COR-L47 (cell line): ENCODE measurements around the gene PKP4.

ENCODE experiments used
- DNase-seq: peaks from one replicate; lab custom pipeline; 2025; lab: John Stamatoyannopoulos, UW

Gene PKP4

GRCh38 chr2:158586491-158586890 is 129.7 kb downstream of the PKP4 start:
- DNase-seq: no peak

- no peak for DNase-seq
Observed at GRCh38 chr2:158589303-158589702, 132.6 kb downstream of the PKP4 start.

GRCh38 chr2:158598862-158599517 is 142.2 kb downstream of the PKP4 start:
- DNase-seq: no peak

GRCh38 chr2:158599609-158600008 is 142.9 kb downstream of the PKP4 start:
- DNase-seq: no peak

- no peak for DNase-seq
Observed at GRCh38 chr2:158600155-158600802, 143.5 kb downstream of the PKP4 start.

- DNase-seq: peak; percentile 29
Observed at GRCh38 chr2:158602027-158602426, 145.3 kb downstream of the PKP4 start.

GRCh38 chr2:158603205-158603604 is 146.5 kb downstream of the PKP4 start:
- DNase-seq: no peak

- DNase-seq: no peak
Observed at GRCh38 chr2:158603986-158604385, 147.2 kb downstream of the PKP4 start.

GRCh38 chr2:158610059-158610458 is 153.3 kb downstream of the PKP4 start:
- no peak for DNase-seq

- no peak for DNase-seq
Observed at GRCh38 chr2:158616480-158617000, 159.8 kb downstream of the PKP4 start.

- DNase-seq: no peak
Observed at GRCh38 chr2:158618891-158619490, 162.2 kb downstream of the PKP4 start.

GRCh38 chr2:158619496-158619895 is 162.7 kb downstream of the PKP4 start:
- DNase-seq: no peak

- DNase-seq: no peak
Observed at GRCh38 chr2:158620656-158621055, 163.9 kb downstream of the PKP4 start.

GRCh38 chr2:158624071-158624667 is 167.4 kb downstream of the PKP4 start:
- no peak for DNase-seq

GRCh38 chr2:158624961-158625360 is 168.2 kb downstream of the PKP4 start:
- no peak for DNase-seq

- DNase-seq: no peak
Observed at GRCh38 chr2:158629116-158629515, 172.4 kb downstream of the PKP4 start.

- no peak for DNase-seq
Observed at GRCh38 chr2:158633261-158633660, 176.5 kb downstream of the PKP4 start.

- DNase-seq: no peak
Observed at GRCh38 chr2:158634627-158635026, 177.9 kb downstream of the PKP4 start.

GRCh38 chr2:158635961-158636601 is 179.3 kb downstream of the PKP4 start:
- no peak for DNase-seq

GRCh38 chr2:158637357-158637756 is 180.6 kb downstream of the PKP4 start:
- DNase-seq: no peak

- no peak for DNase-seq
Observed at GRCh38 chr2:158644139-158644538, 187.4 kb downstream of the PKP4 start.

- DNase-seq: no peak
Observed at GRCh38 chr2:158645299-158645698, 188.5 kb downstream of the PKP4 start.
